Activated CD4-positive, alpha-beta T cell treated with anti-CD3 and anti-CD28 coated beads for 48 hours (primary cell): Measurements from ENCODE around the gene CMKLR1.

Source experiments
- DNase-seq: peaks from one replicate; pipeline ENCODE4 v3.0.0-alpha.2; 2020

Gene CMKLR1

DNA sequence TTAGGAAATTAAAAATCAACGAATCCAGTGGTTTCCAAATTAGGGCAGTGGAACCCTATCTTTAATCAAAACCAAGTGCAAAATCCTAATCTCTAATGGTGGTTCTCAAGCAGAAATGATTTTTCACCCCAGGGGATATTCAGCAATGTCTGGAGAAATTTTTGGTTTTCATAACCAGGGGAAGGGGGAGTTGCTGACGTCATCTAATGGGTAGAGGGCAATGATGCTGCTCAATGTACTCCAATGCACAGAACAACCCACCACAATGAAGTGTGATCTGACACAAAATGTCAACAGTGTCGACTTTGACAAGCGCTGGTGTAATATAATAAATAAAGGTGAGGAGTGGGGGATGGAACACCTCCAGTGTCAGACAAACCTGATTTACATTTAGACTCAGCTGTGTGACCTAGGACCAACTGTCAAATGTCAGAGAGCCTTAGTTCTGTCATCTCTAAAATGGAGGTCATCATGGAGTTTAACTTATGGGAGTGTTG, 81.5 kb downstream of the CMKLR1 start:
- no peak for DNase-seq

GRCh38 chr12:108257004-108257403, 82.1 kb downstream of the CMKLR1 start:
- DNase-seq = no peak

GRCh38 chr12:108255252-108255602, 83.9 kb downstream of the CMKLR1 start:
- DNase-seq = no peak

DNA sequence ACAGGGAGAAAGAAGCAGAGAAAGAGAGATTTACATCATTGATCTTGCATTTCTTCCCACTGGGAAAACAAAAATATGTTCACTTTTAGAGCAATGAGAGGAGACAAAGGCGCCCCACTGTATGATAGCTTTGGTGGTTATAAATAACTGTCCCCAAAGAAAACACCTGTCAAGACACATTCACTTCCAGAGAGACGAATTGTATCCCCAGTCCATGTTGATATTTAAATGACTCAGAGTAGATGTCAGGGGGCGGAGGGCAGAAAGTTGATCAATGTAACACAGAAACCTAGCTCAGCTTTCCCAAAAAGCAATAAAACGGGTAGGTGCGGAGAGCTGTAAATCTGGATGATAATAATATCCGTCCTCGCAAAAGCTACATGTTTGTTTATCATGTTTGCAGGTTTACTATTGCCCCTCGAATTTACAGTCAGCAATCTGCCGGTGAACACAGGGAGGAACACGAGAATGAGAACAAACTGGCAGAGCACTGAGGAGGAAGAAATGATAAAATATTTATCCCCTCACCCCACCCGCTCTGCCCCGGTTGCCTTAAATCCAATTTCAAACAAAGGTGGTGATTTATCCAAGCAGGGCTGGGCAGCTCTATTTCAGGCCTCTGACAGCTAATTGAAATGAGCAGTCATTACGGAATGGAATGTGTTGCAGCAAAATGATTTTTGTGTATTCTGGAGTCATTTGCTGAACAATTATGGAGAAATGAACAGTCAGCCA, 84.4 kb downstream of the CMKLR1 start:
- DNase-seq = no peak

DNA sequence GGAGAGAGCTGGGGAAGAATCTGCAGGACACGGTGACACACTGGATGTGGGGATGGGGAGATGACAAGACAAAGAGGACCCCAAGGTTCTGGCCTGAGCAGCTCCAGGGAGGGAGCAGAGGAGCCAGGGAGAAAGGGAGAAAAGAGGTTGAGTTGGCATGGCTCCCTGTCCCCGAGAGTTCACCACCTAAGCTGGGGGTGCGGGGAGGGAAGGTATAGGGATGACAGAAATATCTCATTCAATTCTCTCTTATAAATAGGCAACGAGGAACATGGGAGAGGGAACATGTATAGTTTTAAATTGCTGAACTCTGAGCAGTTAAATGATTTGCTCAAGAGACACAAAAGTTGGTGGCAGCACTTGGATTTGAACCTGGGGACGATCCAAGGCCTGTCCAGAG, 85.1 kb downstream of the CMKLR1 start:
- DNase-seq = no peak

DNA sequence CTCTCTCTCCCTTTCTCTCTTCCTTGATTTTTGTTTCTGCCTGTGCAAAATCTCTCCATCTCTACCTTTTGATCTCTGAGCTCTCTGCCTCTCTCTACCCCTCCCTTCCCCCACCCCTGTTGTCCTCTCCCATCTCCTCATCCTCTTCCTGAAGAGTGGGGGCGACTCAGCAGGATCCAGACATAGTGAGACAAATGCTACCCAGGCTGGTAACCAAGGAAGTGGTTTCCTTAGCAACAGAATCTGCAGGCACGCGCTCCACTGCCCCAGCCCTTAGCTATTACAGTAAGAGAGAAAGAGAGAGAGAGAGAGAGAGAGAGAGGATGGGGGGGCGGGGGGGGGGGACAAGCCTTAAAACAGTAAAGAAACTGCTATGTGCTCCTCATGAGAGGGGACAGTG, 85.6 kb downstream of the CMKLR1 start:
- DNase-seq = no peak

GRCh38 chr12:108252523-108252922, 86.6 kb downstream of the CMKLR1 start:
- DNase-seq = no peak

GRCh38 chr12:108248011-108248410, 91.1 kb downstream of the CMKLR1 start:
- no peak for DNase-seq

GRCh38 chr12:108247130-108247529, 92.0 kb downstream of the CMKLR1 start:
- no peak for DNase-seq

GRCh38 chr12:108241986-108242703, 97.0 kb downstream of the CMKLR1 start:
- DNase-seq = no peak

- DNase-seq = no peak
Observed at GRCh38 chr12:108240928-108241327, 98.2 kb downstream of the CMKLR1 start.

DNA sequence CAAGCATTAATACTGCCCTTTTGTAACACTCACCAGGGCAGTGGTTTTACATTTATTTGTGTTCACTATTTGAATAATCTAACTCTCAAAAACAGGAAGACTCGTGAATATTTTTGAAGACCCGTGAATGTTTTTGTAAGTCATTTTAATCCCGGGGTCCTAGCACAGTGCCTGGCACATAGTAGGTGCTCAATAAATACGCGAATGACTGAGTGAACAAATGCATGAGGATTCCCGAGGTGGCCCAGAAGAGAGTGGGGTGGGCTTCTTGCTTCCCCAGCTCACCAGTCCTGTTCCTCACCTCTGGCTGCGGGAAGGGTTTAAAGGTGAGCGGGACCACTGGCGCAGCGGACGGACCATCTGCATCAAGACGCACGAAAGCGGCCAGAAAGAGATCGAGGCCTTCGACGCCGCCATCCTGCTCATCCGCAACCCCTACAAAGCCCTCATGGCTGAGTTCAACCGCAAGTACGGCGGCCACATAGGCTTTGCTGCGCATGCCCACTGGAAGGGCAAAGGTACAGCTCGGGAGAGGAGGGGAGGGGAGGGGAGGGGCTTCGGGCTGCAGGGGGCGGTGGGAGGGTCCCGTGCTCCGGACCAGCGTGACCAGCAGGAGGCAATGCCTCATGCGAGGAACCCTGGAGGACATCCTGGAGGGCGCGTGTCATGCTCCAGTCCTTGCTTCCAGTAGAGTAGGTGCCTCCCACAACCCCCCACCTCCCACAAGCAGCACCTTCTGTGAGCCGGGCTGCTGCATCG, 98.9 kb downstream of the CMKLR1 start:
- no peak for DNase-seq

DNA sequence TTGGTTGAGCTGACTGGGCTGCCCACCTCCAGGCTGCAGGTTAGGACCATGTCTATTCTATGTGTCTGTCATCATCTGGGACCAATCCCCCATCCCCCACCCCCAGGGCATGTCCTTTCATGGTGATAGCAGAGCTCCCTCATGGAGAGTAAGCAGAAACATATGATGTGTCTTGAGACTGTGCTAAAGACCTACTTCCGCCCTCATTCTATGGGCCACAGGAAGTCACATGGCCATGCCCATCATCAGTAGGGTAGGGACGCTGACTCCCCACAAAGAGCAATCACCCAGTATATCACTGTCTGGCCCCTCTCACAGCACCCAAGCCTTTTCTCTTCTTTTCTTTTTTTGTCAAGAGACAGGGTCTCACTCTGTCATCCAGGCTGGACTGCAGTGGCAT, 99.7 kb downstream of the CMKLR1 start:
- DNase-seq = no peak

GRCh38 chr12:108238474-108238873, 100.6 kb downstream of the CMKLR1 start:
- DNase-seq = no peak
